Stimulated activated CD4-positive, alpha-beta T cell treated with anti-CD3 and anti-CD28 coated beads, TNF-alpha, amount 100 ng/mL, for 1 hour (primary cell): Measurements from ENCODE around the gene VN1R5.

Experiments used
- DNase-seq, 3 donors: peaks; one replicate each; pipeline ENCODE4 v3.0.0-alpha.2; 2020; ENCODE audit warnings: low read depth in 3 of 3, low spot score in 1 of 3

VN1R5 gene

DNA sequence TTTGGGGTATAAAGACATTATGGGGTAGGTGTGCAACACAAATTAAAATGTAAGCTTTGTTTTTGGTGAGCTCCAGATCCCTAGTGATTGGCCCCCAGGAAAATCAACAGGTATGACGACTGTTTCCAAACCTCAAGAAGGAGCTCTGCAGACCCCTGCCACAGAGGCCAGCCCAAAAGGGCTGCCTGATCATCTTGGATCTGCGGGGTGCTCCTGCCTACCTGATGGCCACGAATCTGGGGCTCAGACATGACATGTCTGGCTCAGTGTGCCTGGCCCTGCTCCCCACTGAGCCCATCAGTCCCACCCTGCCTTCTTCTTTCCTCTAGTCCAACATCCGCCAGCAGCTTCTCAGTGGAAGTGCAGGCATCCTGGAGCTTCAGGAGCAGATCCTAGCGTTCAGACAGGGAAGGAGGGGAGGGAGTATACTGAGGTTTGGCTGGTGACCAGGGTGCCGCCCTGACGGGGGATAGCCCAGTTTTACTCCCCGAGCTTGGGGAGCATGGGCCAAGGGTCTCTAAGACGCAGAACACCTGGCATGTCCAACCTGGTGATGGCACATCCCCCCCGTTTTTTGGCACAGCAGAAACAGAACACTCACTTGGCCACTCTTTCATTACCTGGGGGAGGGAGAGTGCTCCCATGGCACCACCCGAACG is 44.0 kb downstream of the VN1R5 start:
- DNase-seq = no peak

DNA sequence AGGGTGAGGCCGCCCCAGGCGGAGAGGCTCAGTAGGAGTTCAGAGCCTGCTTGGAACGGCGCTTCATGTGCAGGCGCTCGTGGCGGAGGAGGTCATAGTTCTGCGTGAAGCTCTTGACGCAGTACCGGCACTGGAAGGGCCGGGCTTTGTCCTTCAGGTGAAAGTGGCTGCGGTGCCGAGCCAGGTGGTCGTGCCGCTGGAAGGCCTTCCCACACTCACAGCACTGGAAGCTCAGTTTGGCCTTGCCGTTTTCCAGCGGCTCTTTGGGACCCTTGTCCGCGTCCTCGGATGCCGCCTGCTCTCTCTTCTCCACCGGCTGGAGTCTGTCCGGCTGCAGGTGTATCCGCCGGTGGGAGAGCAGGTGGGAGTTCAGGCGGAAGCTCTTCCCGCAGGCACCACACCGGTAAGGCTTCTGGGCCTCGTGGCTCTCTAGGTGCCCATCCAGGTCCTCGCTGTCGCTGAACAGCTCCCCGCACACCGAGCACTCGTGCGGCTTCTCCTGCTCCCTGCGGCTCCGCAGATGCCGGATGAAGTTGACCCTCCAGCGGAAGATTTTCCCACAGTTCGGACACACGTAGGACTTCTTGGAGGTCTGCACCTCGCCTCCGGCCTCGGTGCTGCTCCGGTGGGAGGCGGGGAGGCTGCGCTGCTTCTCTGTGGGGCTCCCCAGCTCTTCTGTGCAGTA is 44.8 kb downstream of the VN1R5 start:
- DNase-seq = no peak

DNA sequence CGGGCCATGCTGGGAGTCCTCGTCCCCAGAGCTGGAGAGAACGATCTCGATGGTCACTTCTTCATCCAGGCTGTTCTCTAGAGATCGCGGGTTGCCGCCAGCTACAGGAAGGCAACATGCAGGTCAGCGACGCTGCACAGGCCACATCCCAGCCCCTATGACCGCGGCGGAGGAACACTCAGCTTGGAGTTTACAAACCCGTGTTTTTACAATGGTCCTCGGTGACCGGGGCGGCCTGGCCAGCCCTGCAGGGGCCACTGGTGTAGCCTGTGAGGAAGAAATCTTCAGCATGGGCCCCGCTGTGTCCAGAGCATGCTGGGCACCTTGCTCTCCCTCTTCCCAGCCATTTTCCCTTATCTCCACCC is 45.3 kb downstream of the VN1R5 start:
- DNase-seq = no peak

DNA sequence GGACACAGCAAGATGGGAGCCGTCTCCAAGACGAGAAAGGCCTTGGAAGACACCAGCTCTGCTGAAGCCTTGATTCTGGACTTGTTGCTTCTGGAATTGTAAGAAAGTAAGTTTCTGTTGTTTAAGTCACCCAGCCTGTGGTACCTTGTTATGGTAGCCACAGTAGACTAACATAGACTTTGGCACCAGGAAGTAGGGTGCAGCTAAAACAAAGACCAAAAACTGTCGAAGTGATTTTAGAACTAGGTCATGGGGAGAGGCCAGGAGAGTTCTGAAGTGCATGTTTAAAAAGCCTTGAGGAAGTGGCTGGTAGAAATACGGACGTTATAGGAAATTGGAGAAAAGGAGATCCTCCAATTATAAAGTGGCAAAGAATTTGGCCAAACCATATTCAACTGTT is 47.3 kb downstream of the VN1R5 start:
- no peak for DNase-seq

DNA sequence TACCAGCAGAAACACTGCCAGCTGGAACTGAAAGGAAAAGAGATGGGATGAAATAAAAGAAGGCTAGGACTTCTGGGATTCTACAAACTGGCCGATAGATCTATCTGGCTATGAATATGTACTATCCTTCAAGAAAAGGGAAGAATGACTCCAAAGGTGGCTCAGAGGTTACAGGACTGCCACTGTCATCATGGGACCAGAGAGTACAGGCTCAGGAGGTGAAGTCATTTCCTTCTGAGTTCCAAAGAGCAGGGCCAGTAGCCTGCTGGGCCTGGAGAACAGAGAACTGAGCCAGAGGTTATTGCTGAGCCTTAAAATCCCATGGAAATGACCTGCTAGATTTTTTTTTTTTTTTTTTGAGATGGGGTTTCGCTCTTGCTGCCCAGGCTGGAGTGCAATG is 48.2 kb downstream of the VN1R5 start:
- DNase-seq = no peak
